Measurements from ENCODE around the gene SETDB2. TPM values are rescaled to one million over a fixed set of nuclear protein-coding genes. Genes with fewer than 3 reads are reported as not detected.

Gene SETDB2
- total RNA-seq, 1 donor from 2014 or later = 10.8 TPM

DNA sequence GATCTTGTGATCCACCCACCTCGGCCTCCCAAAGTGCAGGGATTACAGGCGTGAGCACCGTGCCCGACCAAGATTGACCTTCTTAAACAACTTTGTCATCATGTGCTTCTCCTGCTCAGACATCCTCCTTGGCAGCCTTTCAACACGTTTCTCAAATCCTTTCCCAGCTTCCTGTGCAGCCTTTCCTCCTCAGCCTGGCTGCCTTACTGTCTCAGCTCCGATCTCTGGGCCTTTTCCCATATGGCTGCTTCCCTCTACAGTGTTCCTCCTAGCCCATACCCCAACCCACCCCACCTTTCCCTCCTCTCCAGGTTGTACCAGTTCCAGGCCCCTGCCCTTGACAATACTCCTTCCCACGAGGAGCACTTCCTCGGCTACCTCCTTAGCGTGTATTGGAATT is 58.9 kb downstream of the SETDB2 start:
- H3K4me3 Mint-ChIP-seq = no peak overlapping the region
- no peak overlapping the region for H3K27ac Mint-ChIP-seq
- peaks cover 3% of the 10 kb centered on the region for H3K9me3 Mint-ChIP-seq
- TF ChIP-seq, protein P1, sequence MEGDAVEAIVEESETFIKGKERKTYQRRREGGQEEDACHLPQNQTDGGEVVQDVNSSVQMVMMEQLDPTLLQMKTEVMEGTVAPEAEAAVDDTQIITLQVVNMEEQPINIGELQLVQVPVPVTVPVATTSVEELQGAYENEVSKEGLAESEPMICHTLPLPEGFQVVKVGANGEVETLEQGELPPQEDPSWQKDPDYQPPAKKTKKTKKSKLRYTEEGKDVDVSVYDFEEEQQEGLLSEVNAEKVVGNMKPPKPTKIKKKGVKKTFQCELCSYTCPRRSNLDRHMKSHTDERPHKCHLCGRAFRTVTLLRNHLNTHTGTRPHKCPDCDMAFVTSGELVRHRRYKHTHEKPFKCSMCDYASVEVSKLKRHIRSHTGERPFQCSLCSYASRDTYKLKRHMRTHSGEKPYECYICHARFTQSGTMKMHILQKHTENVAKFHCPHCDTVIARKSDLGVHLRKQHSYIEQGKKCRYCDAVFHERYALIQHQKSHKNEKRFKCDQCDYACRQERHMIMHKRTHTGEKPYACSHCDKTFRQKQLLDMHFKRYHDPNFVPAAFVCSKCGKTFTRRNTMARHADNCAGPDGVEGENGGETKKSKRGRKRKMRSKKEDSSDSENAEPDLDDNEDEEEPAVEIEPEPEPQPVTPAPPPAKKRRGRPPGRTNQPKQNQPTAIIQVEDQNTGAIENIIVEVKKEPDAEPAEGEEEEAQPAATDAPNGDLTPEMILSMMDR (IDR thresholded peaks at IDR 0.05; ENCODE audit: unreplicated experiment) = no peak
- no peaks in the 10 kb centered on the region for H3K4me1 Mint-ChIP-seq
- no peak for DNase-seq (ENCODE audit: low spot score in 2 of 2, unreplicated experiment in 2 of 2)
- peaks cover 13% of the 10 kb centered on the region for H3K36me3 Mint-ChIP-seq
- H3K27me3 Mint-ChIP-seq (ENCODE audit: low read depth) = no peaks in the 10 kb centered on the region

DNA sequence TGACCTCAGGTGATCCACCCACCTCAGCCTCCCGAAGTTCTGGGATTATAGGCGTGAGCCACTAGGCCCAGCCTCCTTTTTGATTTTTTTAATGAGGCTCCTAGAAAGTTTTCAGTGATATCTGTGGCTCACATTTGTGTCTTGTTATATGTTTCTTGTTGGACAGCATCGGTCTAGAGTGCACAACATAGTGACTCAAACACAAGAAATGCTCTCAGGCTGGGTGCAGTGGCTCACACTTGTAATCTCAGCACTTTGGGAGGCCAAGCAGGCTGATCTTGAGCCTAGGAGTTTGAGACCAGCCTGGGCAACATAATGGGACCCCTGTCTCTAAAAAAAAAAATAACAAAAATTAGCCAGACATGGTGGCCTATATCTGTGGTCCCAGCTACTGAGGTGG is 59.9 kb downstream of the SETDB2 start:
- no peak for DNase-seq (ENCODE audit: low spot score in 2 of 2, unreplicated experiment in 2 of 2)
- Mint-ChIP-seq H3K4me1 (no peaks in the 10 kb centered on the region), H3K36me3 (peaks cover 13% of the 10 kb centered on the region), H3K9me3 (peaks cover 3% of the 10 kb centered on the region), H3K27me3 (ENCODE audit: low read depth) (no peaks in the 10 kb centered on the region), H3K4me3 (no peak overlapping the region), H3K27ac (no peak overlapping the region)
- TF ChIP-seq, protein P1 (IDR thresholded peaks at IDR 0.05; ENCODE audit: unreplicated experiment) = no peak

DNA sequence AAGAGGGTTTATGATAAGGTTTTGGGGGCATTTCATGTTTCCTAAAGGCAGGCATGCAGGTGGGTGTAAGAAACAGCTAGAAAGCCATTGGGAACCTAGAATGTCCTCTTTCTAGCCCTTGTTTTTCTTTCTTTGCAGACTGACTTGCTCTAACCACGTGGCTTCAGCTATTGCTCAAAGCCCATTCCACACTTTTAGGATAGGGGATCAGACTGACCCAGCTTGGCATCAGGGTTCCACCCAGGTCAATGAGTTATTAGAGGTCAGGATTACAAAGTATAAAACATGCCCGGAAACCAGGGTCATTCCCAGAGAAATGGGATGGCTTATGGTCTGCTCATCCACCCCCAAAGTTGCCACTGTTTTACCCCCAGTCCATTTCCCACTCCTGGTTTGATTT is 68.5 kb downstream of the SETDB2 start:
- TF ChIP-seq, protein P1 (IDR thresholded peaks at IDR 0.05; ENCODE audit: unreplicated experiment) = no peak
- DNase-seq (ENCODE audit: low spot score in 2 of 2, unreplicated experiment in 2 of 2) = no peak
- H3K4me1 Mint-ChIP-seq = peaks cover 2% of the 10 kb centered on the region

DNA sequence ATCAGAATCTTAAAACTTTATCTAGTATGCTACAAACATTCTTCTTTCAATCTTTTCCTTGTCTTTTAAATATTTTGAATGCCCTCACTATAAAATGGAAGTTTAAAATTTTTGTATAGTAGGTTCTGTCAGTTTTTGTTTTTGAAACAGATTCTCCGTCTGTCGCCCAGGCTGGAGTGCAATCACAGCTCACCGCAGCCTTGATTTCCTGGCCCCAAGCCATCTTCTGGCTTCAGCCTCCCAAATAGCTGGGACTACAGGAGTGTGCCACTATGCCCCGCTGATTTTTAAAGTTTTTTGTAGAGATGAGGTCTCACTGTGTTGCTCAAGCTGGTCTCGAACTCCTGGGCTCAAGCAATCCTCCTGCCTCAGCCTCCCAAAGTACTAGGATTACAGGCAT is 72.4 kb downstream of the SETDB2 start:
- Mint-ChIP-seq H3K27me3 (ENCODE audit: low read depth) (no peaks in the 10 kb centered on the region), H3K4me1 (peaks cover 2% of the 10 kb centered on the region)

More for the DNA sequence above, 68.5 kb downstream of the SETDB2 start:
- Mint-ChIP-seq H3K4me3 (no peak overlapping the region), H3K36me3 (peaks cover 39% of the 10 kb centered on the region), H3K9me3 (no peaks in the 10 kb centered on the region), H3K27me3 (ENCODE audit: low read depth) (no peaks in the 10 kb centered on the region), H3K27ac (no peak overlapping the region)

DNA sequence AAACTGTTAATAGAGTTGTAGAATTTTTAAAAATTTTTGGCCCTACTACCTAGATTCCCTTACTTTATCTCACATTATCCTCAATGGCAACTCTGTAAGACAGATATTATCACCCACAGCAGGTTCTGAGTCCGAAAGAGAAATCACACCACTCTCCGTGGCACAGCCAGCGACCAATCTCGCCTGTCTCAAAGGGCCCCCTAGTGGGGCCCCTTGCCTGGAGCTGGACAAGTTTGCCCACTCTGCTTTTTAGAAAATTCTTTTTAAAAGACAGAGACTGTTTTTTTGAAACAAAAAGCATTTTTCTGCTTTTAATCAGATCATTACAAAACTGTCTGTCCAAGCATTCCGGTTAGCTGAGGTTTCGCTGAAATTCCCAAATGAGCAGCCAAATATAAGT is 73.4 kb downstream of the SETDB2 start:
- H3K27me3 Mint-ChIP-seq (ENCODE audit: low read depth) = no peaks in the 10 kb centered on the region
- H3K4me1 Mint-ChIP-seq = peaks cover 2% of the 10 kb centered on the region
- no peak overlapping the region for H3K27ac Mint-ChIP-seq
- no peak for DNase-seq (ENCODE audit: low spot score in 2 of 2, unreplicated experiment in 2 of 2)
- no peaks in the 10 kb centered on the region for H3K9me3 Mint-ChIP-seq
- TF ChIP-seq, protein P1 (IDR thresholded peaks at IDR 0.05; ENCODE audit: unreplicated experiment) = no peak
- H3K36me3 Mint-ChIP-seq = peaks cover 40% of the 10 kb centered on the region
- no peak overlapping the region for H3K4me3 Mint-ChIP-seq

More for the DNA sequence above, 72.4 kb downstream of the SETDB2 start:
- TF ChIP-seq, protein P1 (IDR thresholded peaks at IDR 0.05; ENCODE audit: unreplicated experiment) = no peak
- Mint-ChIP-seq H3K4me3 (no peak overlapping the region), H3K9me3 (no peaks in the 10 kb centered on the region), H3K27ac (no peak overlapping the region), H3K36me3 (peaks cover 40% of the 10 kb centered on the region)
- DNase-seq (ENCODE audit: low spot score in 2 of 2, unreplicated experiment in 2 of 2) = no peak

DNA sequence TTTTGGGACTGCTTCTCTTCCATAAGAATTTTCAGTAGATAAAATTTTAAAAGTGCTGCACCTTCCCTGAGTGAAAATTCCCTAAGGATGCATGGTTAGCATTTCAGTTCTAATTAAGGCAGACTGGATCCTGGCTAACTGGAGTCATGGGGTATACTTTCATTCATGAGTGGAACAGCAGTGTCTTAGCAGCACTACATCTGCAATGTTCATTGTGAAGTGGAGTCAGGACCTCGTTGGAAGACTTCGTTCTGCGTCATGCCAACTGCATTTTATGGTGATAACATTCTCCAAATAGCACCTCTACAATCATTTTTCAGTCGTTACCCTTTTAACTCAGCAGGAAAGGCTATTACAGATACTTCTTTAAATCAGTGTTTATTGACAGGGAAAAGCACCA is 77.2 kb downstream of the SETDB2 start:
- DNase-seq (ENCODE audit: low spot score in 2 of 2, unreplicated experiment in 2 of 2) = no peak
- TF ChIP-seq, protein P1 (IDR thresholded peaks at IDR 0.05; ENCODE audit: unreplicated experiment) = no peak
- H3K36me3 Mint-ChIP-seq = peaks cover 22% of the 10 kb centered on the region
- peaks cover 2% of the 10 kb centered on the region for H3K4me1 Mint-ChIP-seq
- no peak overlapping the region for H3K27ac Mint-ChIP-seq
- no peaks in the 10 kb centered on the region for H3K27me3 Mint-ChIP-seq (ENCODE audit: low read depth)
- no peaks in the 10 kb centered on the region for H3K9me3 Mint-ChIP-seq
- no peak overlapping the region for H3K4me3 Mint-ChIP-seq

All from mesothelial cell of epicardium (in vitro differentiated cells).